Prostate gland (tissue), 2 donors: ENCODE measurements around the gene KREMEN1. TPM values are rescaled to one million over a fixed set of nuclear protein-coding genes. Genes with fewer than 3 reads are reported as not detected.

Source experiments
- DNase-seq: peaks from one replicate; pipeline ENCODE4 v3.0.0-alpha.2; 2019; ENCODE audit warnings: low spot score
- H3K27ac ChIP-seq, 2 donors: fragments of 200-600 bp; sonication (generic); 2 replicates each; pipeline ENCODE4 v1.5.1; 2017 to 2019
- H3K27me3 ChIP-seq: fragments of 200-600 bp; sonication (generic); replicated peaks from 2 replicates; pipeline ENCODE4 v1.5.1; 2019; ENCODE audit not compliant: insufficient read depth
- H3K36me3 ChIP-seq, 2 donors: fragments of 200-600 bp; sonication (generic); 1 replicate in 1 of 2; 2 replicates in 1 of 2; pipeline versions ENCODE4 v1.5.1 to v1.8.1; 2017 to 2019
- H3K4me1 ChIP-seq: fragments of 200-600 bp; sonication (generic); replicated peaks from 2 replicates; pipeline ENCODE4 v1.5.1; 2019
- H3K4me3 ChIP-seq, 2 donors: fragments of 200-600 bp; sonication (generic); 2 replicates each; pipeline ENCODE4 v1.5.1; 2017 to 2019
- H3K9me3 ChIP-seq: fragments of 200-600 bp; sonication (generic); 2 replicates; pipeline ENCODE4 v1.5.1; 2017
- POLR2A ChIP-seq: fragments of 450-650 bp; IDR thresholded peaks from one replicate; pipeline ENCODE4 v1.6.1; 2016; ENCODE audit warnings: antibody characterized with exemption, mild to moderate bottlenecking
- POLR2AphosphoS5 ChIP-seq: sonication (generic); formaldehyde crosslinking; IDR thresholded peaks from one replicate; pipeline ENCODE4 v1.6.1; 2017; ENCODE audit warnings: antibody characterized with exemption
- WGBS: methylation state at CpG from one replicate; pipeline ENCODE4 v1.1.5; 2018; 5-methylcytosine and 5-hydroxymethylcytosine counted together
- intact Hi-C: fragments of 100-400 bp; cut with DNase I; formaldehyde crosslinking; loops from one replicate; pipeline ENCODE4 v1.14.2; 2022
- total RNA-seq, 2 donors: library from RNA; depleted of rRNA; stranded (reverse); fragments of >200 nt; gene quantifications; one replicate each; pipeline ENCODE4 v1.1.0, GENCODE V29; 2016
- TF ChIP-seq, protein P1 (sequence below), 4 experiments: fragments of 200-600 bp in 2 of 4; fragments of 450-650 bp in 2 of 4; sonication (generic) in 2 of 4; IDR thresholded peaks; 1 replicate in 3 of 4; 2 replicates in 1 of 4; pipeline ENCODE4 v1.5.1; 2016 to 2019; ENCODE audit warnings: antibody characterized with exemption in 4 of 4, mild to moderate bottlenecking in 2 of 4, moderate library complexity in 2 of 4

Gene KREMEN1
- total RNA-seq, 2 donors from 2014 or later, result 19.3 to 49.0 TPM

DNA sequence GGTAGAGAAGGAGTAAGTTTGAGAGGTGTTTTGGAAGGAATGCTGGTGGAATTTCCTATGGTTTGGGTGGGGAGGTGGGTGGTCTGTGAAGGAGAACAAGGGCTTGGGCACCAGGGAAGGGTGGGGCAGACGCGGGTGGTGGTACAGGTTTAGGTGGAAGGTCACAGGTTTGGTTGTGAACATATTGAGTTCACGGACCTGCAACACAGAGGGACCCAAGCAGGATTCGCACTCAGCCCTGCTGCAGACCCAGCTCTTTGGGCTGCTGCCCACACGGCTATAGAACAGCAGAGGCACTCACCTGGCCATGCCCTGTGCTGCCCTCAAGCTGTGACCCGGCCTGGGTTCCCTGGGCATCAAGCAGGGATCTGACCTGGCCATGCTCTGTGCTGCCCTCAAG lies 99.4 kb downstream of the KREMEN1 start:
- DNase-seq, result no peak
- Histone ChIP-seq H3K9me3 (no peaks in the 10 kb centered on the region), H3K27me3 (no peaks in the 10 kb centered on the region), H3K36me3 (no peaks in the 10 kb centered on the region), H3K4me1 (no peaks in the 10 kb centered on the region), H3K27ac (no peak overlapping the region), H3K4me3 (no peak overlapping the region)
- TF ChIP-seq POLR2AphosphoS5, result no peak
- no peak for TF ChIP-seq POLR2A
- TF ChIP-seq, protein P1, sequence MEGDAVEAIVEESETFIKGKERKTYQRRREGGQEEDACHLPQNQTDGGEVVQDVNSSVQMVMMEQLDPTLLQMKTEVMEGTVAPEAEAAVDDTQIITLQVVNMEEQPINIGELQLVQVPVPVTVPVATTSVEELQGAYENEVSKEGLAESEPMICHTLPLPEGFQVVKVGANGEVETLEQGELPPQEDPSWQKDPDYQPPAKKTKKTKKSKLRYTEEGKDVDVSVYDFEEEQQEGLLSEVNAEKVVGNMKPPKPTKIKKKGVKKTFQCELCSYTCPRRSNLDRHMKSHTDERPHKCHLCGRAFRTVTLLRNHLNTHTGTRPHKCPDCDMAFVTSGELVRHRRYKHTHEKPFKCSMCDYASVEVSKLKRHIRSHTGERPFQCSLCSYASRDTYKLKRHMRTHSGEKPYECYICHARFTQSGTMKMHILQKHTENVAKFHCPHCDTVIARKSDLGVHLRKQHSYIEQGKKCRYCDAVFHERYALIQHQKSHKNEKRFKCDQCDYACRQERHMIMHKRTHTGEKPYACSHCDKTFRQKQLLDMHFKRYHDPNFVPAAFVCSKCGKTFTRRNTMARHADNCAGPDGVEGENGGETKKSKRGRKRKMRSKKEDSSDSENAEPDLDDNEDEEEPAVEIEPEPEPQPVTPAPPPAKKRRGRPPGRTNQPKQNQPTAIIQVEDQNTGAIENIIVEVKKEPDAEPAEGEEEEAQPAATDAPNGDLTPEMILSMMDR (IDR thresholded peaks at IDR 0.05), result no peak
- intact Hi-C loops, result no loop called here
- 98% methylated on average over 6 of the region's 6 CpGs for WGBS

DNA sequence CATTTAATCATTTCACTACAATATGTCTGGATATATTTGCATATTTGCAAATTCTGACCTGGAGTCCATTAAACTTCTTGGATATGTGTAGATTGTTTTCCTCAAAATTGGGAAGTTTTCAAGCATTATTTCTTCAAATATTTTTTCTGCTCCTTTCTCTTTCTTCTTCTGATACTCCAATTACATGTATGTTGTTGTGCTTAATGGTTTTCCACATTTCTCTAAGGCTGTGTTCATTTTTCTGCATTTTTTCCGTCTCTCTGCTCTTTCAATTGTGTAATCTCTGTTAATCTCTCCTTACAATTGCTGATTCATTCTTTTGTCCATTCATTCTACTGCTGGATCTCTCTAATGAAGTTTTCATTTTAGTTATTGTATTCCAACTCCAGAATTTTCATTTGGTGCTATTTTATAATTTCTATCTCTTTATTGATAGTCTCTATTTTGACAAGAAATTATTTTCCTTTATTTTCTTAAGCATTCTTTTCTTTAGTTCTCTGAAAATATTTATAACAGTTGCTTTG lies 102.5 kb downstream of the KREMEN1 start:
- WGBS, result 81% methylated on average over 1 of the region's 1 CpG
- Histone ChIP-seq H3K36me3 (no peaks in the 10 kb centered on the region), H3K4me3 (no peak overlapping the region), H3K27me3 (no peaks in the 10 kb centered on the region), H3K4me1 (no peaks in the 10 kb centered on the region), H3K9me3 (no peaks in the 10 kb centered on the region), H3K27ac (no peak overlapping the region)
- DNase-seq, result no peak
- intact Hi-C loops, result no loop called here
- TF ChIP-seq, protein P1 (IDR thresholded peaks at IDR 0.05), result no peak
- TF ChIP-seq POLR2A, result no peak
- no peak for TF ChIP-seq POLR2AphosphoS5

DNA sequence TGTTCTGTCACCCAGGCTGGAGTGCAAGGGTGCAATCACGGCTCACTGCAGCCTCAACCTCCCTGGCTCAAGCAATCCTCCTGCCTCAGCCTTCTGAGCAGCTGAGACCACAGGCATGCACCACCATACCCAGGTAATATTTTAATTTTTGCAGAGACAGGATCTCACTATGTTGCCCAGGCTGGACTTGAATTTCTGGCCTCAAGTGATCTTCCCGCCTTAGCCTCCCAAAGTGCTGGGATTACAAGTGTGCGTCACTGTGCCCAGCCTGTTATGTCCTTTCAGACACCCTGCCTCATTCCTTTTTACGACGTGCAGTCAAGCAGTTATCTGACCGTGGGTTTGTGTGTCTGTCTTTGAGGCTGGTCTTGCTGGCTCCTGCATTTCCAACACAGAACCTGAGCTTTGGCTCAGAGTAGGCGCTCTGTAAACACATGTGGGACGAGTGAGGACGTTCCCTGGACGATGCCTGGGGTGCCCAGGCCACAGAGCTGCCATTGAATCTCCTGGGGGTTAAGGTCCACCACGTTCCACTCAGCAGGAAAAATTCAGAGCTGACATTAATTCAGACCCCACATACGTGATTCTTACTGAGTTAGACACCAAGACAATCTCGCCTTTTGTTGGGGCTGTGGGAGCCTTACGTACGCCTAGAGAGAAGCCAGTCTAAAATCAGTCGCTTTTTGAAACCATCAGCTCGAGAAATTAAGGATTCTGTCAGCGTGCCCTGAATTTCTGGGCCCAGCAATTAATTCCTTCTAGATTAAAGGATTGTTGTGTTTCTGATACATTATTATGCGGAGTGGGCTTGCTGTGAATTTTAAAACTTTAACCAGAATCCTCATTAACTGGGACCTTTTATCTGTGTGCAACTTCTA lies 111.4 kb downstream of the KREMEN1 start:
- Histone ChIP-seq H3K36me3 (no peaks in the 10 kb centered on the region), H3K27me3 (no peaks in the 10 kb centered on the region), H3K9me3 (no peaks in the 10 kb centered on the region), H3K4me1 (no peaks in the 10 kb centered on the region), H3K27ac (no peak overlapping the region), H3K4me3 (no peak overlapping the region)
- WGBS, result 78% methylated on average over 19 of the region's 19 CpGs
- TF ChIP-seq POLR2AphosphoS5, result no peak
- TF ChIP-seq, protein P1 (IDR thresholded peaks at IDR 0.05), result no peak
- no peak for TF ChIP-seq POLR2A
- no peak for DNase-seq
- intact Hi-C loops, result no loop called here

DNA sequence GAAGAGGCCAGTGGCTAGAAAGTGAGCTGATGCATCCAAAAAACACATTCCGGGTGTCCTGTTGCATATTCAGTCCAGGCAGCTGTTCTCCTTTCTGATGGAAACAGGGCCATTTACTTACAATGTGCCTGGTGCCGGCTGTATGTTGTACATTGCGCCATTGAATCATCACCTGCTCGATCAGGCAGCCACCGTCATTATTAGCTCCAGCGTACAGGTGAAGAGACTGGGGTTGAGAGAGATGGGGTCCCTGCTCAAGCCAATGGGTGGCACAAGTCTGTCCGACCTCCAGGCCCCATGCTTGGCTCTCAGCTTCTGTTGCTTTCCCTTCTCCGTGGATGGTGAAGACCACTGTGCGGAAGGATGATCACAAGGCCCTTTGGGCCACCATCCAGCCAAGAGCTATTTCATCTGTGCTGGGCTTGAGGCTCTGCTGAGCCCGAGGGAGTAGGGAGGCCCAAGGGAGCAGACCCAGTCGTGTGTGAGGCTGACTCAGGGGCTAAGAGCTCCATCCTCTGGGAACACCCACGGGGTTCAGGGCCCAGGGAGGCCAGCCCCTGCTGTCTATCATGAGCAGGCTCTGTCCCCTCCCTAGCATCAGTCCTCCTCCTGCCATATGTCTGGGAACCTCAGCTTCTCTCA lies 112.1 kb downstream of the KREMEN1 start:
- H3K27ac ChIP-seq, result no peak overlapping the region
- intact Hi-C loops, result no loop called here
- DNase-seq, result no peak
- H3K9me3 ChIP-seq, result no peaks in the 10 kb centered on the region
- WGBS, result 77% methylated on average over 12 of the region's 12 CpGs
- H3K4me3 ChIP-seq, result no peak overlapping the region
- no peak for TF ChIP-seq POLR2A
- TF ChIP-seq POLR2AphosphoS5, result no peak
- no peaks in the 10 kb centered on the region for H3K4me1 ChIP-seq
- H3K27me3 ChIP-seq, result no peaks in the 10 kb centered on the region
- no peaks in the 10 kb centered on the region for H3K36me3 ChIP-seq

DNA sequence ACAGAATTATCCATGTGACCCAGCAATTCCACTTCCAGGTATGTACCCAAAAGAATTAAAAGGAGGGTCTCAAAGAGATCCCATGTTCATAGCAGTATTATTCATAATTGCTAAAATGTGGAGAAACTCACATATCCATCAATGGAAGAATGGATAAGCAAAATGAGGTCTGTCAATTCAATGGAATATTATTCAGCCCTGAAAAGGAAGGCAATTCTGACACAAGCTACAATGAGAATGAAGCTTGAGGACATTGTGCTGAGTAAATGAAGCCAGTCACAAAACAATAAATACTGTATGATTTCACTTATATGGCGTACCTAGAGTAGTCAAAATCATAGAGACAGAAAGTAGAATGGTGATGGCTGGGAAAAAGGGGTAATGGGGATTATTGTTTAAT lies 113.5 kb downstream of the KREMEN1 start:
- H3K9me3 ChIP-seq, result no peaks in the 10 kb centered on the region
- H3K36me3 ChIP-seq, result no peaks in the 10 kb centered on the region
- no peaks in the 10 kb centered on the region for H3K4me1 ChIP-seq
- no peaks in the 10 kb centered on the region for H3K27me3 ChIP-seq
- intact Hi-C loops, result no loop called here
- WGBS, result 100% methylated on average over 1 of the region's 1 CpG
- DNase-seq, result no peak
- H3K4me3 ChIP-seq, result no peak overlapping the region
- TF ChIP-seq POLR2AphosphoS5 (no peak), POLR2A (no peak)
- TF ChIP-seq, protein P1 (IDR thresholded peaks at IDR 0.05), result no peak
- no peak overlapping the region for H3K27ac ChIP-seq
